Astrocyte of the cerebellum (primary cell): ENCODE data around the gene TMEM106C.
A peak's percentile ranks its signal among the peaks of the same experiment; 100 is the strongest.

ENCODE experiments used
- DNase-seq: peaks from one replicate; pipeline ENCODE4 v3.0.0-alpha.2; 2011; ENCODE audit warnings: low read depth
- H3K4me3 ChIP-seq: 2 replicates; pipeline ENCODE4 v1.5.1; 2011; ENCODE audit warnings: mild to moderate bottlenecking, low read depth, low read length, moderate library complexity
- in situ Hi-C: cut with HindIII; loops from 2 replicates; pipeline ENCODE4 v1.10.0; 2017; ENCODE audit warnings: low sequenced_read_pairs
- TF ChIP-seq, protein P1 (sequence below): IDR thresholded peaks from 2 replicates; pipeline ENCODE4 v1.5.1; 2012; ENCODE audit warnings: low read length, low read depth, moderate library complexity, mild to moderate bottlenecking; ENCODE audit errors: missing control alignments

TMEM106C gene

GRCh38 chr12:48004053-48004941, 40.9 kb downstream of the TMEM106C start, which contains the start of gene COL2A1:
TSS of gene COL2A1 (minus strand) at chr12:48004476. CDS start at chr12:48004321, 155 bp downstream.
- peak within 1 kb of the TSS; percentile 22 for H3K4me3 ChIP-seq
- in situ Hi-C loops: no loop called here
- TF ChIP-seq, protein P1, sequence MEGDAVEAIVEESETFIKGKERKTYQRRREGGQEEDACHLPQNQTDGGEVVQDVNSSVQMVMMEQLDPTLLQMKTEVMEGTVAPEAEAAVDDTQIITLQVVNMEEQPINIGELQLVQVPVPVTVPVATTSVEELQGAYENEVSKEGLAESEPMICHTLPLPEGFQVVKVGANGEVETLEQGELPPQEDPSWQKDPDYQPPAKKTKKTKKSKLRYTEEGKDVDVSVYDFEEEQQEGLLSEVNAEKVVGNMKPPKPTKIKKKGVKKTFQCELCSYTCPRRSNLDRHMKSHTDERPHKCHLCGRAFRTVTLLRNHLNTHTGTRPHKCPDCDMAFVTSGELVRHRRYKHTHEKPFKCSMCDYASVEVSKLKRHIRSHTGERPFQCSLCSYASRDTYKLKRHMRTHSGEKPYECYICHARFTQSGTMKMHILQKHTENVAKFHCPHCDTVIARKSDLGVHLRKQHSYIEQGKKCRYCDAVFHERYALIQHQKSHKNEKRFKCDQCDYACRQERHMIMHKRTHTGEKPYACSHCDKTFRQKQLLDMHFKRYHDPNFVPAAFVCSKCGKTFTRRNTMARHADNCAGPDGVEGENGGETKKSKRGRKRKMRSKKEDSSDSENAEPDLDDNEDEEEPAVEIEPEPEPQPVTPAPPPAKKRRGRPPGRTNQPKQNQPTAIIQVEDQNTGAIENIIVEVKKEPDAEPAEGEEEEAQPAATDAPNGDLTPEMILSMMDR: no peak

GRCh38 chr12:48005001-48005749, 41.8 kb downstream of the TMEM106C start:
- H3K4me3 ChIP-seq: no peak overlapping the region
- TF ChIP-seq, protein P1: no peak
- in situ Hi-C loops: no loop called here
- no peak for DNase-seq

More at GRCh38 chr12:48004053-48004941, 40.9 kb downstream of the TMEM106C start, which contains the start of gene COL2A1:
- no peak for DNase-seq

GRCh38 chr12:48005750-48006021, 42.3 kb downstream of the TMEM106C start:
- DNase-seq: no peak
- in situ Hi-C loops: no loop called here
- TF ChIP-seq, protein P1: no peak
- H3K4me3 ChIP-seq: no peak overlapping the region

- TF ChIP-seq, protein P1: no peak
- in situ Hi-C loops: no loop called here
Measured at GRCh38 chr12:48007206-48007605, 43.8 kb downstream of the TMEM106C start.

DNA sequence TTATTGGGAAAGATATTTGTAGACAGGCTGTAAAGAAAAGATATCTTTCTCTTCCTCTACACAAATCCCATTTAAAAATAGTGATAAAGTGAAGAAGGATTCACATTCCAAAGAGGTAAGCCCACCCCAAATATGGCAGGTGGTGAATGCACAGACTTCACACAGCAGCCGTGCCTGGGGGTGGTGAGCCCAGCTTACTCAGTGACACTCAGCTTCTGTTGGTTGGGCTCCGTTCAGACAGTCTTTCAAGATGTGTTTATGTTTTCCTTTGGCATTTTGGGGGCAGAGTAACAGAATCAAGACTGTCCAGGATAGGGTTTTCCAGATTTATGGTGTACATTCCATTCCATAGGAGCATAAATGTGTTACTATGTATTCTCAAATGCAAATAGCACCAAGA, 45.0 kb downstream of the TMEM106C start:
- TF ChIP-seq, protein P1: no peak
- DNase-seq: no peak
- in situ Hi-C loops: no loop called here
- no peak overlapping the region for H3K4me3 ChIP-seq

More at GRCh38 chr12:48007206-48007605, 43.8 kb downstream of the TMEM106C start:
- H3K4me3 ChIP-seq: no peak overlapping the region
- no peak for DNase-seq

- in situ Hi-C loops: no loop called here
- H3K4me3 ChIP-seq: no peak overlapping the region
- TF ChIP-seq, protein P1: no peak
- DNase-seq: no peak
Measured at GRCh38 chr12:48008950-48009349, 45.6 kb downstream of the TMEM106C start.
